ENCODE results near the gene SEC22C. TPM values are rescaled to one million over a fixed set of nuclear protein-coding genes. Genes with fewer than 3 reads are reported as not detected.

SEC22C gene
- polyA plus RNA-seq, 1 donor from 2014 or later = 93.6 TPM

- Histone ChIP-seq H3F3A (ENCODE audit: insufficient read depth, low read length, poor library complexity, severe bottlenecking) (no peaks in the 10 kb centered on the region), H4K20me1 (ENCODE audit: insufficient read depth) (no peaks in the 10 kb centered on the region), H3K79me2 (replicated peaks; ENCODE audit: insufficient read depth, low read length) (no peaks in the 10 kb centered on the region), H3K9me3 (ENCODE audit: low read length) (no peaks in the 10 kb centered on the region), H3K4me3 (ENCODE audit: low read length) (no peak overlapping the region), H3K36me3 (ENCODE audit: insufficient read depth, low read length) (no peaks in the 10 kb centered on the region), H3K4me2 (ENCODE audit: low read length) (no peak overlapping the region), H3K9me2 (ENCODE audit: insufficient read depth, low read length) (no peaks in the 10 kb centered on the region), H2AFZ (ENCODE audit: low read depth, low read length) (no peak overlapping the region), H3K27ac (ENCODE audit: low read length) (no peak overlapping the region), H3K27me3 (ENCODE audit: insufficient read depth, low read depth, low read length) (peaks cover 42% of the 10 kb centered on the region), H3K9ac (ENCODE audit: low read length) (no peak overlapping the region)
- TF ChIP-seq EZH2 (IDR thresholded peaks at IDR 0.05; ENCODE audit: borderline replicate concordance, insufficient read depth, low read length, poor library complexity, severe bottlenecking) (no peak), MXI1 (conservative IDR thresholded peaks at IDR 0.05; ENCODE audit: poor library complexity, severe bottlenecking) (no peak), EP300 (conservative IDR thresholded peaks at IDR 0.05; ENCODE audit: poor library complexity, severe bottlenecking) (no peak), POLR2AphosphoS5 (IDR thresholded peaks at IDR 0.05) (no peak), RAD21 (conservative IDR thresholded peaks at IDR 0.05) (no peak), REST (IDR thresholded peaks at IDR 0.05; ENCODE audit: borderline replicate concordance) (no peak), SMC3 (conservative IDR thresholded peaks at IDR 0.05; ENCODE audit: poor library complexity) (no peak), TAF1 (IDR thresholded peaks at IDR 0.05; ENCODE audit: low read depth) (no peak)
- TF ChIP-seq, protein P1, sequence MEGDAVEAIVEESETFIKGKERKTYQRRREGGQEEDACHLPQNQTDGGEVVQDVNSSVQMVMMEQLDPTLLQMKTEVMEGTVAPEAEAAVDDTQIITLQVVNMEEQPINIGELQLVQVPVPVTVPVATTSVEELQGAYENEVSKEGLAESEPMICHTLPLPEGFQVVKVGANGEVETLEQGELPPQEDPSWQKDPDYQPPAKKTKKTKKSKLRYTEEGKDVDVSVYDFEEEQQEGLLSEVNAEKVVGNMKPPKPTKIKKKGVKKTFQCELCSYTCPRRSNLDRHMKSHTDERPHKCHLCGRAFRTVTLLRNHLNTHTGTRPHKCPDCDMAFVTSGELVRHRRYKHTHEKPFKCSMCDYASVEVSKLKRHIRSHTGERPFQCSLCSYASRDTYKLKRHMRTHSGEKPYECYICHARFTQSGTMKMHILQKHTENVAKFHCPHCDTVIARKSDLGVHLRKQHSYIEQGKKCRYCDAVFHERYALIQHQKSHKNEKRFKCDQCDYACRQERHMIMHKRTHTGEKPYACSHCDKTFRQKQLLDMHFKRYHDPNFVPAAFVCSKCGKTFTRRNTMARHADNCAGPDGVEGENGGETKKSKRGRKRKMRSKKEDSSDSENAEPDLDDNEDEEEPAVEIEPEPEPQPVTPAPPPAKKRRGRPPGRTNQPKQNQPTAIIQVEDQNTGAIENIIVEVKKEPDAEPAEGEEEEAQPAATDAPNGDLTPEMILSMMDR (IDR thresholded peaks at IDR 0.05; ENCODE audit: poor library complexity, severe bottlenecking) = no peak
These were observed 83.7 kb downstream of the SEC22C start for GRCh38 chr3:42498034-42498433.

Other genes starting within 250 kb of the SEC22C start
- not detected in 2 replicates for gene LYZL4, start 171.4 kb downstream of the SEC22C start, polyA plus RNA-seq
- 1.6 and 5.0 TPM in 2 replicates for gene VIPR1, start 79.3 kb downstream of the SEC22C start, polyA plus RNA-seq
- gene SS18L2, start 8.9 kb upstream of the SEC22C start, polyA plus RNA-seq = 72.2 and 72.9 TPM in 2 replicates
- 227 and 242 TPM in 2 replicates for gene NKTR, start 18.7 kb upstream of the SEC22C start, polyA plus RNA-seq
- 4.8 and 5.1 TPM in 2 replicates for gene ZBTB47, start 71.7 kb upstream of the SEC22C start, polyA plus RNA-seq
- not detected in 2 replicates for gene KLHL40, start 103.6 kb upstream of the SEC22C start, polyA plus RNA-seq
- gene HHATL, start 120.8 kb upstream of the SEC22C start, polyA plus RNA-seq = 0.60 TPM in 1 of 2 replicates, not detected in the other
- gene CCDC13, start 191.3 kb upstream of the SEC22C start, polyA plus RNA-seq = 6.5 and 8.6 TPM in 2 replicates
- gene HIGD1A, start 222.5 kb upstream of the SEC22C start, polyA plus RNA-seq = 303 and 350 TPM in 2 replicates
- not detected in 2 replicates for gene ACKR2, start 227.5 kb upstream of the SEC22C start, polyA plus RNA-seq